HG03432 (cell line): ENCODE measurements around the gene PALLD.

ENCODE experiments used
- ATAC-seq: cut with Tn5 transposase; IDR thresholded peaks from one replicate; pipeline ENCODE4 v1.9.1; 2021; ENCODE audit warnings: mild to moderate bottlenecking, moderate library complexity; ENCODE audit not compliant: unreplicated experiment

Gene PALLD

GRCh38 chr4:168614281-168615057 is 117.6 kb downstream of the PALLD start:
- no peak for ATAC-seq

- no peak for ATAC-seq
These were observed 118.6 kb downstream of the PALLD start for GRCh38 chr4:168615294-168616065.

GRCh38 chr4:168618577-168619265 is 121.9 kb downstream of the PALLD start:
- no peak for ATAC-seq

- no peak for ATAC-seq
These were observed 122.4 kb downstream of the PALLD start for GRCh38 chr4:168619266-168619631.

- no peak for ATAC-seq
These were observed 125.1 kb downstream of the PALLD start for GRCh38 chr4:168621806-168622589.

- no peak for ATAC-seq
These were observed 125.7 kb downstream of the PALLD start for GRCh38 chr4:168622600-168622999.

- ATAC-seq = no peak
These were observed 126.2 kb downstream of the PALLD start for GRCh38 chr4:168623011-168623410.

- ATAC-seq = no peak
These were observed 126.6 kb downstream of the PALLD start for GRCh38 chr4:168623484-168623883.

- no peak for ATAC-seq
These were observed 131.4 kb downstream of the PALLD start for GRCh38 chr4:168628251-168628650.

- ATAC-seq = no peak
These were observed 132.7 kb downstream of the PALLD start for GRCh38 chr4:168629566-168629965.

GRCh38 chr4:168630445-168631187 is 133.8 kb downstream of the PALLD start:
- ATAC-seq = no peak

- peak; percentile 44 for ATAC-seq
These were observed 134.7 kb downstream of the PALLD start for GRCh38 chr4:168631241-168632162.

GRCh38 chr4:168632301-168632725 is 135.5 kb downstream of the PALLD start:
- no peak for ATAC-seq

- ATAC-seq = no peak
These were observed 136.2 kb downstream of the PALLD start for GRCh38 chr4:168633064-168633463.

- no peak for ATAC-seq
These were observed 136.6 kb downstream of the PALLD start for GRCh38 chr4:168633496-168633895.

GRCh38 chr4:168634276-168634802 is 137.5 kb downstream of the PALLD start:
- no peak for ATAC-seq

GRCh38 chr4:168636040-168636439 is 139.2 kb downstream of the PALLD start:
- ATAC-seq = no peak

GRCh38 chr4:168636506-168637196 is 139.8 kb downstream of the PALLD start:
- ATAC-seq = no peak
